ENCODE data around the gene MYO15B.

DNA sequence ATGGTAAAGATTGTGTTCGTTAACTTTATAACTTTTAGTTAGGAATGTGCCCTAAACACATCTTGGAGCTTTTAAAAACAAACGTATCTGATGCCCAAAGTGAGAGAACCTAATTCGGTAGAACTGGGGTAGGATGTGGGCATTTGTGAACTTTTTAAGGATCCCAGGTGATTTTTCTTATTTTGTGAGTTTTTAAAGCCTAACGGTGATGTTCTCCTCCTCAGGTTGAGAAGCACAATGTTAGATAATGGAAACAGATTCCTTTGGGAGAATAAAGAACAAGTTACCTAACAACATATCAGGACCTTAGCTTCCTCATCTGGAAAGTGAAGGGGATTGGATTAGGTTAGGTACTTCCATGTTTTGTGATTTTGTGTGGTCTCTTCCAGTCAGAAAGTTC is 80.2 kb downstream of the MYO15B start:
- TF ChIP-seq, protein P1, sequence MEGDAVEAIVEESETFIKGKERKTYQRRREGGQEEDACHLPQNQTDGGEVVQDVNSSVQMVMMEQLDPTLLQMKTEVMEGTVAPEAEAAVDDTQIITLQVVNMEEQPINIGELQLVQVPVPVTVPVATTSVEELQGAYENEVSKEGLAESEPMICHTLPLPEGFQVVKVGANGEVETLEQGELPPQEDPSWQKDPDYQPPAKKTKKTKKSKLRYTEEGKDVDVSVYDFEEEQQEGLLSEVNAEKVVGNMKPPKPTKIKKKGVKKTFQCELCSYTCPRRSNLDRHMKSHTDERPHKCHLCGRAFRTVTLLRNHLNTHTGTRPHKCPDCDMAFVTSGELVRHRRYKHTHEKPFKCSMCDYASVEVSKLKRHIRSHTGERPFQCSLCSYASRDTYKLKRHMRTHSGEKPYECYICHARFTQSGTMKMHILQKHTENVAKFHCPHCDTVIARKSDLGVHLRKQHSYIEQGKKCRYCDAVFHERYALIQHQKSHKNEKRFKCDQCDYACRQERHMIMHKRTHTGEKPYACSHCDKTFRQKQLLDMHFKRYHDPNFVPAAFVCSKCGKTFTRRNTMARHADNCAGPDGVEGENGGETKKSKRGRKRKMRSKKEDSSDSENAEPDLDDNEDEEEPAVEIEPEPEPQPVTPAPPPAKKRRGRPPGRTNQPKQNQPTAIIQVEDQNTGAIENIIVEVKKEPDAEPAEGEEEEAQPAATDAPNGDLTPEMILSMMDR (IDR thresholded peaks at IDR 0.05; ENCODE audit: borderline replicate concordance, extremely low read depth, low read length, poor library complexity, severe bottlenecking) = no peak
- TF ChIP-seq EZH2 (IDR thresholded peaks at IDR 0.05; ENCODE audit: borderline replicate concordance, low read depth, low read length, severe bottlenecking) = no peak
